ENCODE results near the gene P2RX4. TPM values are rescaled to one million over a fixed set of nuclear protein-coding genes. Genes with fewer than 3 reads are reported as not detected.
"Not testable (repeated sequence)": the region's sequence is repeated elsewhere in the genome, so short reads cannot be mapped to it uniquely, and the experiment has no call there.

The P2RX4 gene
- total and polyA plus RNA-seq, 7 experiments from 2014 or later: 34.1 to 56.9 (median 42.0) TPM

DNA sequence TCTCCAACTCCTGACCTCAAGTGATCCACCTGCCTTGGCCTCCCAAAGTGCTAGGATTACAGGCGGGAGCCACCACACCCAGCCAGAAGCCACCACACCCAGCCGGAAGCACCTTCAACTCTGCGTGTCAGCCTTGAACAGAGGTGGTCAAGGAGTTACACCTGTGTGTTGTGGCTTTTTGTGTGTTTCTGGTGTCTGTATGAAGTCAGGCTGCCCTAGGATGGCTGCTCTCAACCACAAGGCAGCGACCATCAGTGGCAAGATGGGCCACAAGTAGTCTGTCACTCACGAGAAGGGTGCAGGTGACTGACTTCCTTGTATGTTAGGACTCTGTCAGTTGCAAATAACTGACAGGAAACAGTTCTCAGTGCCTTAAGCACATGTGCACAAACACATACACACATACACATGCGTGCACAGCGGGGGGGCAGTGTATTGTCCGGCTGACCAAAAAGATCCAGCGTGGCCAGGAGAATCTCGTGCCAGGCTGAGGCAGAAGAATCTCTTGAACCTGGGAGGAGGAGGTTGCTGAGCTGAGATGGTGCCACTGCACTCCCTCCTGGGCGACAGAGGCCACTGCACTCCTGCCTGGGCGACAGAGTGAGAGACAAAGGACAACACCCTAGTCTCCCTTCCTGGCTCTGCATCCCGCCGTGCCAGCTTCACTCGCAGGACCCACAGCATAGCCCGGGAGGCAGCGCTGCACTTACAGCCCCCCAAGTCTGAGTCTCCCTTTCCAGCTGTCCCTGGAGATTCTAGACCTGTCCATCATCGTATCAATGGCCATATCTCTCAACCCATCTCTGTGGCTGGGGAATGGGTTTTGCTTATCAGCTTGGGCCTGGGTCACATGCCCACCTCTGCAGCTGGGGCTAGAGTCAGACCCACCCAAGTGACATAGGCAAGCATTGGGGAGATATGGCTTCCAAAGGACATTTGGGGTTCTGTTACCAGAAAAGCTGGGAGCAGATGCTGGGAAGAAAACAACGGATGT, 13.7 kb downstream of the P2RX4 start:
- peak overlapping the region; percentile 92 to 98 (median 95) for H3K27ac Mint-ChIP-seq
- no peaks in the 10 kb centered on the region for H3K27me3 Mint-ChIP-seq
- DNase-seq (peak in 8 of 9 donors; percentile 21 to 56 (median 48)), ATAC-seq (peak; percentile 68)
- Histone ChIP-seq H3K4me3 (ENCODE audit: low read length) (peak overlapping the region; percentile 28), H3K27me3 (ENCODE audit: control insufficient read depth in 2 of 2, insufficient read depth in 2 of 2, low read length in 2 of 2) (no peaks in the 10 kb centered on the region), H3K4me1 (ENCODE audit: control insufficient read depth in 2 of 2, insufficient read depth in 2 of 2, low read length in 2 of 2) (peaks cover 16 to 48% of the 10 kb centered on the region in 2 donors), H3K36me3 (ENCODE audit: control insufficient read depth in 2 of 3, insufficient read depth in 3 of 3, low read length in 3 of 3) (peaks cover 0 to 13% (median 0%) of the 10 kb centered on the region in 3 experiments), H3K27ac (ENCODE audit: low read depth, low read length) (peak overlapping the region; percentile 56), H3K9me3 (ENCODE audit: control insufficient read depth in 2 of 3, low read length in 3 of 3) (no peaks in the 10 kb centered on the region)
- H3K36me3 Mint-ChIP-seq: peaks cover 3 to 52% (median 11%) of the 10 kb centered on the region in 5 donors
- peak overlapping the region; percentile 48 to 91 (median 72) for H3K4me3 Mint-ChIP-seq
- intact Hi-C loops (cut with micrococcal nuclease): loop anchor here (1.0 to 5.0 kb wide), 8 partner anchors 13 to 163 kb away; partner anchors contain the start of gene P2RX4 (in 2 of the 2)
- peaks cover 23 to 57% (median 49%) of the 10 kb centered on the region in 7 donors for H3K4me1 Mint-ChIP-seq
- H3K9me3 Mint-ChIP-seq: peaks cover 0 to 3% (median 0%) of the 10 kb centered on the region in 11 donors
- POLR2A ChIA-PET: interaction anchor here (0.9 to 4.8 kb wide), 12 partner anchors 8 to 578 kb away, joined by 3 to 53 read pairs (median 5); partner anchors contain the start of genes CAMKK2 and SPPL3
- CTCF ChIA-PET: interaction anchor here (0.6 to 1.8 kb wide), 7 partner anchors 10 to 128 kb away, joined by 3 to 8 read pairs (median 3); no protein-coding TSS in a partner anchor

- Histone ChIP-seq H3K4me1 (ENCODE audit: control insufficient read depth in 2 of 2, insufficient read depth in 2 of 2, low read length in 2 of 2) (peaks cover 16 to 48% of the 10 kb centered on the region in 2 donors), H3K36me3 (ENCODE audit: control insufficient read depth in 2 of 3, insufficient read depth in 3 of 3, low read length in 3 of 3) (peaks cover 0 to 17% (median 0%) of the 10 kb centered on the region in 3 experiments), H3K4me3 (ENCODE audit: low read length) (peak overlapping the region; percentile 30), H3K27ac (ENCODE audit: low read depth, low read length) (peak overlapping the region; percentile 56), H3K9me3 (ENCODE audit: control insufficient read depth in 2 of 3, low read length in 3 of 3) (no peaks in the 10 kb centered on the region), H3K27me3 (ENCODE audit: control insufficient read depth in 2 of 2, insufficient read depth in 2 of 2, low read length in 2 of 2) (no peaks in the 10 kb centered on the region)
- peak overlapping the region; percentile 68 to 91 (median 80) for H3K4me3 Mint-ChIP-seq
- intact Hi-C loops (cut with micrococcal nuclease): loop anchor here in 1 of 2 donors (1.0 to 5.0 kb wide), 3 partner anchors 16 to 162 kb away; no protein-coding TSS in a partner anchor
- peak overlapping the region; percentile 92 to 98 (median 94) for H3K27ac Mint-ChIP-seq
- peaks cover 23 to 57% (median 50%) of the 10 kb centered on the region in 7 donors for H3K4me1 Mint-ChIP-seq
- DNase-seq (peak in 8 of 9 donors; percentile 46 to 69 (median 60)), ATAC-seq (peak; percentile 71)
- no peaks in the 10 kb centered on the region for H3K9me3 Mint-ChIP-seq
- H3K27me3 Mint-ChIP-seq: no peaks in the 10 kb centered on the region
- peaks cover 0 to 48% (median 8%) of the 10 kb centered on the region in 5 donors for H3K36me3 Mint-ChIP-seq
- CTCF ChIA-PET: interaction anchor here (0.5 to 1.8 kb wide), 7 partner anchors 11 to 129 kb away, joined by 3 to 8 read pairs (median 3); no protein-coding TSS in a partner anchor
- POLR2A ChIA-PET: interaction anchor here (0.7 to 4.8 kb wide), 15 partner anchors 9 to 577 kb away, joined by 3 to 53 read pairs (median 4); partner anchors contain the start of genes CAMKK2 and RNF34
These were observed 14.7 kb downstream of the P2RX4 start for GRCh38 chr12:121224591-121224990.

- H3K36me3 ChIP-seq (ENCODE audit: control insufficient read depth in 2 of 3, insufficient read depth in 3 of 3, low read length in 3 of 3): peaks cover 0 to 22% (median 0%) of the 10 kb centered on the region in 3 experiments
- peaks cover 0 to 52% (median 11%) of the 10 kb centered on the region in 5 donors for H3K36me3 Mint-ChIP-seq
- no peak for DNase-seq
- H3K4me3 Mint-ChIP-seq: peak overlapping the region in 8 of 10 donors; percentile 3 to 67 (median 33)
- H3K27ac ChIP-seq (ENCODE audit: low read depth, low read length): peak overlapping the region; percentile 56
- H3K27me3 Mint-ChIP-seq: no peaks in the 10 kb centered on the region
- ATAC-seq: no peak
- peaks cover 27 to 69% (median 59%) of the 10 kb centered on the region in 7 donors for H3K4me1 Mint-ChIP-seq
- H3K4me3 ChIP-seq (ENCODE audit: low read length): no peak overlapping the region
- H3K27ac Mint-ChIP-seq: peak overlapping the region; percentile 55 to 92 (median 84)
- CTCF ChIA-PET: no interaction called here
- no peaks in the 10 kb centered on the region for H3K9me3 ChIP-seq (ENCODE audit: control insufficient read depth in 2 of 3, low read length in 3 of 3)
- no peaks in the 10 kb centered on the region for H3K27me3 ChIP-seq (ENCODE audit: control insufficient read depth in 2 of 2, insufficient read depth in 2 of 2, low read length in 2 of 2)
- intact Hi-C loops (cut with micrococcal nuclease): no loop called here
- H3K4me1 ChIP-seq (ENCODE audit: control insufficient read depth in 2 of 2, insufficient read depth in 2 of 2, low read length in 2 of 2): peaks cover 16 to 48% of the 10 kb centered on the region in 2 donors
- POLR2A ChIA-PET: interaction anchor here (1.2 to 4.8 kb wide), 3 partner anchors 10 to 192 kb away, joined by 3 to 53 read pairs (median 6); no protein-coding TSS in a partner anchor
- no peaks in the 10 kb centered on the region for H3K9me3 Mint-ChIP-seq
These were observed 16.5 kb downstream of the P2RX4 start for GRCh38 chr12:121226399-121226798.

DNA sequence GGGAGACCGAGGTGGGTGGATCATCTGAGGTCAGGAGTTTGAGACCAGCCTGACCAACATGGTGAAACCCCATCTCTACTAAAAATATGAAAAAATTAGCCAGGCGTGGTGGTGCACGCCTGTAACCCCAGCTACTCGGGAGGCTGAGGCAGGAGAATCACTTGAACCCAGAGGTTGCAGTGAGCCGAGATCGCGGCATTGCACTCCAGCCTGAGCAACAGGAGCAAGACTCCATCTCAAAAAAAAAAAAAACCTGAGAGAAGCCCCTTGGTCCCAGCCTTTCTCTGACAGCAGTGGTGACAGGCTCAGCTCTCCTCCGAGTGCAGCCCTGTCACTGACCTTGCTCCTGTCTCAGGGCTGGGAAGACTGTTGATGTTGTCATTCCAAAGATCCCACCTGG, 16.9 kb downstream of the P2RX4 start:
- Mint-ChIP-seq H3K4me3 (peak overlapping the region in 6 of 10 donors; percentile 3 to 67 (median 24)), H3K36me3 (peaks cover 0 to 49% (median 12%) of the 10 kb centered on the region in 5 donors), H3K4me1 (peaks cover 24 to 68% (median 56%) of the 10 kb centered on the region in 7 donors), H3K27ac (peak overlapping the region; percentile 55 to 92 (median 84))
- H3K9me3 ChIP-seq (ENCODE audit: control insufficient read depth in 2 of 3, low read length in 3 of 3); H3K9me3 Mint-ChIP-seq; DNase-seq; ATAC-seq; H3K27me3 Mint-ChIP-seq; H3K27me3 ChIP-seq (ENCODE audit: control insufficient read depth in 2 of 2, insufficient read depth in 2 of 2, low read length in 2 of 2); H3K4me3 ChIP-seq (ENCODE audit: low read length); CTCF ChIA-PET; intact Hi-C loops (cut with micrococcal nuclease): not testable (repeated sequence)
- POLR2A ChIA-PET: interaction anchor here (0.7 to 1.7 kb wide), 3 partner anchors 11 to 15 kb away, joined by 3 to 6 read pairs (median 5); no protein-coding TSS in a partner anchor
- Histone ChIP-seq H3K4me1 (ENCODE audit: control insufficient read depth in 2 of 2, insufficient read depth in 2 of 2, low read length in 2 of 2) (peaks cover 16 to 48% of the 10 kb centered on the region in 2 donors), H3K36me3 (ENCODE audit: control insufficient read depth in 2 of 3, insufficient read depth in 3 of 3, low read length in 3 of 3) (peaks cover 0 to 21% (median 0%) of the 10 kb centered on the region in 3 experiments), H3K27ac (ENCODE audit: low read depth, low read length) (peak overlapping the region; percentile 56)

- intact Hi-C loops (cut with micrococcal nuclease): no loop called here
- Mint-ChIP-seq H3K27me3 (no peaks in the 10 kb centered on the region), H3K36me3 (peaks cover 0 to 45% (median 12%) of the 10 kb centered on the region in 5 donors), H3K9me3 (no peaks in the 10 kb centered on the region), H3K27ac (peak overlapping the region; percentile 40 to 86 (median 58)), H3K4me1 (peaks cover 21 to 66% (median 54%) of the 10 kb centered on the region in 7 donors), H3K4me3 (no peak overlapping the region)
- CTCF ChIA-PET: no interaction called here
- Histone ChIP-seq H3K27me3 (ENCODE audit: control insufficient read depth in 2 of 2, insufficient read depth in 2 of 2, low read length in 2 of 2) (no peaks in the 10 kb centered on the region), H3K27ac (ENCODE audit: low read depth, low read length) (peak overlapping the region; percentile 56), H3K4me1 (ENCODE audit: control insufficient read depth in 2 of 2, insufficient read depth in 2 of 2, low read length in 2 of 2) (peaks cover 16 to 48% of the 10 kb centered on the region in 2 donors), H3K36me3 (ENCODE audit: control insufficient read depth in 2 of 3, insufficient read depth in 3 of 3, low read length in 3 of 3) (peaks cover 0 to 22% (median 0%) of the 10 kb centered on the region in 3 experiments), H3K9me3 (ENCODE audit: control insufficient read depth in 2 of 3, low read length in 3 of 3) (no peaks in the 10 kb centered on the region), H3K4me3 (ENCODE audit: low read length) (no peak overlapping the region)
- DNase-seq: no peak
- POLR2A ChIA-PET: interaction anchor here (0.7 to 1.7 kb wide), 3 partner anchors 11 to 16 kb away, joined by 3 to 6 read pairs (median 5); no protein-coding TSS in a partner anchor
- ATAC-seq: no peak
These were observed 17.4 kb downstream of the P2RX4 start for GRCh38 chr12:121227294-121227693.

Data from naive thymus-derived CD4-positive, alpha-beta T cell (primary cell).